NCI-H187 treated with DMSO at 0.1 percent for 48 hours (cell line): ENCODE data around the gene TBC1D22B.

ENCODE experiments used
- DNase-seq: peaks from one replicate; lab custom pipeline; 2025; lab: John Stamatoyannopoulos, UW

TBC1D22B gene

DNA sequence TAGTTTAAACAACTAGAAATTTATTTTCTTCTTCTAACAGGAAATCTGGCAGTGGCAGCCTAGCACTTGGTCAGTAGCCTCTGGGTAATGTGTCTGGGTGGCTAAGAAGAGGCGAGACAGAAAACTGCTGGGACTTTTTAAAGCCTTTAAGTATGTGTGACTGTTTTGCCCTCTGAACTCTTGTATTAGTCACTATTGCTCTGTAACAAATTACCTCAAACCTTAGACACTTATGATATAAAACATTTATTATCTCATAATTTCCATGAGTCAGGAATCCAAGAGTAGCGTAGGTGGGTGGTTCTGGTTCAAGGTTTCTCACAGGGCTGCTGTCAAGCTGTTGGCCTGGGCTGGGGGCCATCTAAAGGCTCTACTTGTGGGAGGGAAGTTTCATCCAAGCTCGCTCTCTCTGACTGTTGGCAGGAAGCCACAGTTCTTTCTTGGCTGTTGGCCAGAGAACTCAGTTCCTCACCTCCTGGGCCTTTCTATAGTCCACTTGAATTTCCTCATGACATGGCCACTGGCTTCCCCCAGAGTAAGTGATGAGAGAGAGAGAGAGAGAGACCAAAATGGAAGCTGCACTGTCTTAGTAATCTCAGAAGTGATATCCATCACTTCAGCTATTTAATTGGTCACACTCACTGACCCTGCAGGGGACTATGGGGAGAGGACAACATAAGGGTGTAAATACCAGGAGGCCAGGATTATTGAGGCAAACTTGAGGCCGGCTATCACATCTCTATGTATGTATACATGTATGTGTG is 17.4 kb upstream of the TBC1D22B start:
- DNase-seq: no peak

DNA sequence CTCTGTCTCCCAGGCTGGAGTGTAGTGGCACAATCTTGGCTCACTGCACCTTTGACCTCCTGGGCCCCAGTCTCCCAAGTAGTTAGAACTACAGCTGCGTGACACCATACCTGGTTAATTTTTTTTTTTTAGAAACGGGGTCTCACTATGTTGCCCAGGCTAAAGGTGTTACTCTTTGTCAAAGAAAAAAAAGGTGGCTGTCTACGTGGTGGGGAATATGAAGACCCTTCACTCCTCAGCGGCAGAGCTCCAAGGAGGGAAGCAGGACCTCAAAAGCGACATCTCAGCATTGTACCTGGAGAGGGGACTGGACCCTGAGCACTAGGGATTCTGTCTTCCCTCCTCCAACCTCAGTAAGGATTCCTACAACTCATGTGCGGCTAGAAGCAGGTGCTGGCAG is 16.4 kb upstream of the TBC1D22B start:
- DNase-seq: no peak

DNA sequence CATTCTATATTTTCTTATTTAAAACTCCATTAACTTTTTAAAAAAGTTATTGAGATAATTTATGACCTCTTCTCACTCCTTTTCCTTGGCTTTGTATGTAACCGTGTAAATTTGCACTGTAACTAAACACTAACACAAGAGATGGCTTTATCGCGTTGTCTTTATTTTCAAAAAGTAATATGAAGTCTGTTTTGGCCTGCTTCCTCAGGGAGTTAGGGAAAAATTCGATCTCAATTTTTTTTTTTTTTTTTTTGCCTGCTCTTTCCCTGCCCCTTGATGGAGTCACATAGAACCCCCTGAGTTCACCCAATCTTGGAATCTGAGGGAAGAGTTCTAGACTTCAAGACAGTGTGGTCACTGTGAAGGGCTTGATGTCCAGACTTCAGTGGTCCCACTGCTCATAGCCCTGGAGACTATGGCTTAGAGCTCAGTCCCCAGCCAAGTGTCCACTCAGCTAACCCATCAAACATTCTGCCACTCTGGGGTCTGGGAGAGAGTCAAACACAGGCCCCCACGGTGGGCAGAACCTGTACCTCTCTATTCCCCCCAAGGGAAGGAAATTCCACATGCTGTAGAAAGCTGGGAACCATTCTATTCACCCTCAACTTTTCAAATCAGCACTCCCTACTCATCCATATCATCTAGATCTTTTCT is 15.7 kb upstream of the TBC1D22B start:
- no peak for DNase-seq

DNA sequence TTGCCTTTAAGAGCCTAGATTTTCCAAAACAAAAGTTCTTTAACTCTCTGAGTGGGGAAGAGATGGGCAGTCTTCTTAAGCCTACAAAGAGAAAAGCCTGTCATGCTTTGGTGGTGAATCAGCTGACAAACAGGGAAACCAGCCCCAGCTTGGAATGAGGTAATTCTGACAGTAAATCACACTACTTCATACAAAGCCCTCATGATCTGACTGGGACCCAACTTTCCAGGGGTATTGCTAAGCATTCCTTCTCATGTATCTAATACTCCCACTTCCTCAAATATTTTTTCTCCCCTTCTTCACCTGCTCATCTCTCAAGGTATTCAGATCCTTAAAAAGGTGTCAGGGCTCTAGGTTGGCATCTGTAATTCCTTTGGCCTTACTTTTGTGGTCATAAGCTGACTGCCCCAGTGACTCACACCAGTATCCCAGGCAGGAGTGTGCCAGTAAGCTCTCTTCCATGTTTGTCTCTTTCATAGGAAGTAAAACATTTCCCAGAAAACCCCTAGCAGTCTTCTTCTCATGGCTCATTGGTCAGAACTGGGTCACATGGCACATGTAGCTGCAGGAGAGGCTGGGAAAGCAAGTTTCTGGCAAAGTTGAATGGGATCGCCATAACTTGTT is 15.0 kb upstream of the TBC1D22B start:
- DNase-seq: no peak

DNA sequence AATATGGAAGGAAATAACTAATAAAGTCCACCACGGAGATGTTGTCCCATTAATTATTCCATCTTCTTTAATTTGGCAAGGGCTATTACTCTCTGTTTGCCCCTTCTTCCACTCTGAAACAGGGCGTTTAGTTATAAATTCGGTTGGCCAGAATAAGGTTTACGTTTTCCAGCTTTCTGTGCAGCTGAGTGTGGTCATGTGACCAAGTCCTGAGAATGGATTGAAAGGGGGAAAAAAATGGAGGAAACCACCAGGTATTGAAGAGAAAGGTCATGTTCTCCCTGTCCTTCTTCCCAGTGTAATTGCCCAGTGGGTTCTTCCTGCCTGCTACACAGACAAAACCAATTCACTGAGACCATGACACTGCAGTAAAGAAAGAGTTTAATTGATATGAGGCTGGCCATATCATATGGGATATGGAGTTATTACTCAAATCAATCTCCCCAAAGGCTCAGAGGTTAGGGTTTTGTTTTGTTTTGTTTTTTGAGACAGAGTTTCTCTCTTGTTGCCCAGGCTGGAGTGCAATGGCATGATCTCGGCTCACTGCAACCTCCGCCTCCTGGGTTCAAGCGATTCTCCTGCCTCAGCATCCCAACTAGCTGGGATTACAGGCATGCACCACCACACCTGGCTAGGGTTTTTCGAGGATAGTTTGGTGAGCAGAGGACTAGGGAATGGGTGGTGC is 14.3 kb upstream of the TBC1D22B start:
- no peak for DNase-seq

DNA sequence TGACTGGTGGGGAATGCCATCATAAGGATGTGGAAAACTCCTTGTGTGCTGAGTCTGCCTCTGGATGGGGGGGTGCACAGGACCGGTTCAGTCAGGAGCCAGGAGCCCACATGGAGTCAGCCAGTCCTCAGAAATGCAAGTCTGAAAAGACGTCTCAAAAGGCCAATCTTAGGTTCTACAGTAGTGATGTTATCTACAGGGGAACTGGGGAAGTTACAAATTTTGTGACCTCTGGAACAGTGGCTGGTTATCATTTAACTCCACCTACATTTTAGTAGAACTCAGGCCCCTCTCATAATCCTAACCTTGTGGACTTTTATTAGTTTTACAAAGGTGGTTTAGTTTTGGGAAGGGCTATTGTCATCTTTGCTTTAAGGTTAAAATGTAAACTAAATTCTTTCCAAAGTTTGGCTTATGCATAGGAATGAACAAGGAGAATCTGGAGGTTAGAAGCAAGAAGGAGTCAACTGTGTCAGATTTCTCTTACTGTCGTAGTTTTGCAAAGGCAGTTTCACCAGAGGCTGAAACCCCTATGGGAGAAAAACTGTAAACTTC is 13.7 kb upstream of the TBC1D22B start:
- no peak for DNase-seq

DNA sequence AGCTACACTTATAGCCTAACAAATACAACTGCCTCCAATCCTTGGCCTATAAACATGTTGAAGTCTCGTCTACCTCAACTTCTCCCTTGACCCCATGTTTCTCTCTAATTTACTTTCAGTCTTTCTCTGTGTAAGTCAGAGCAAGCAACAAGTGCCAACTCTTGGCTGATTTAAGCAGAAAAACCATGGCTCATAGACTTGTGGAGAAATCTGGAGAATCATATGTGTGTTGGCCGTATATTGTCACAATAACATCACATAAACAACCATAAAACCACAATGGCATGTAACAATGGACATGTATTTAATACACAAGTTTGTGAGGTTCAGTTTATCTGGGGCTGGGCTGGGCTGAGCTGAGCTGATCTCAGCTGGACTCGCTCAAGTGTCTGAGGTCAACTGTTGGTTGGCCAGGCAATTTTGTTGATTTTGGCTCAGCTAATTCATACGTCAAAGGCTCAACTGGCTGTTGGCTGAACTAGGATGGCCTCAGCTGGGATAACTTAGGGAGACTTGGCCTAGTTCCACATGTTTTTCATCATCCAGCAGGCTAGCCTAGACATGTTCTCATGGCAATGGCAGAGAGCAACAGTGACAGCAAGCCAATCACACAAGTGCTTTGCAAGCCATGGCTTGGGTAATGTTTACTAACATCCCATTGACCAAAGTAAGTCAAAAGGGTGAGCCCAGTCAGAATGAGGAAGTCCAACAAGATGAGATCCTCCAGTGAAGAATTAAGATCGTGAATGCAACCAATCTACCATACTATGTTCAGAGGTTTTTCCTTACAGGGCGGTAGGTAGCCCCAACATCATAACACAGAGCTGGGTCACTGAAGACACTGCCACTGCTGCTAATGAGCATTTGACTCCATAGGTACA is 12.9 kb upstream of the TBC1D22B start:
- peak; percentile 12 for DNase-seq

DNA sequence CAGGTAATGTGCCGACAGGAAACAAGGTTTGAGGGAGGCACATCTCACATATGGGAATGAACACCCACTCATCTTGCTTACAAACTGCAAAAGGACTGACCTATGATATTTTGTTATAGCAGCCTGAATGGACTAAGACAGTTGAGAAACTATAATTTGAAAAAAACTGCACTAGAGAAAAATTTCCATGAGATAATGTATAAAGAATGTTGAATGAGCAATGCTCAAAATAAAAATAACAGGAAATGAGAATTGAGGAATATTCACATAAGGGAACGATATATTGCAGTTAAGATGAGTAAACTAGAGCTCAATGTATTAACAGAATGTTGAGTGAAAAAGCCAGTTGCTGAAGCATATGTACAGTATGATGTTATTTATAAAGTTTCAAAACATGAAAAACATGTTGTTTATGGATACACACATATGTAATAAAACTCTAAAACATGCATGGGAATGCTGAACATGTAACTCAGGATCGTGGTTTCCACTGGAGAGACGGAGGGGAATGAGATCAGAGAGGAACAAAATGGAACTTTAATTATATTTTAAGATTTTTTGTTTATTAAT is 6.3 kb upstream of the TBC1D22B start:
- no peak for DNase-seq

DNA sequence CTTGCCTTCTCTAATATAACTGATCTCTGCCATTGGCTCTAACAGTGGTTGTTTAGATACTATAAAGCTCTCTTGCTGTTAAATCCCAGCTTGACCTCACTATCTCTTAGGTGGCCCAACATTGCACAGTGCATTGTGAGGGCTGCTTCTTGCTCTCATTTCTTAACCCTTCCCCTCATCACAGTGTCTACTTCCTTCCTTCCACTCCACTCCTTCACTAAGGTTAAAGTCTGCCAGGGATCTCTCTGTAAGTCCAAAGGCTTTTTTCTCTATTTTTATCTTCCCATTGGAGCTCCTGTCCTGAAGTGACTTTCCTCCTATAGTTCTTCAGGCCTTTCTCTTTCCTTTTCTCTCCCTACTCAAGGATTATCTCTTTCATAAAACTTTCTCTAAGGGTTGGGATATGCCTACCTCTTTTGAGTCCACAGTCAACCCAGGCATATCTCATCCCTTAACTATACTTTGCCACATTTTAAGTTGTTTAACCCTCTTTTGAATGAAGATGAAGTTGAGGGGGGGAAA is 4.0 kb upstream of the TBC1D22B start:
- no peak for DNase-seq

DNA sequence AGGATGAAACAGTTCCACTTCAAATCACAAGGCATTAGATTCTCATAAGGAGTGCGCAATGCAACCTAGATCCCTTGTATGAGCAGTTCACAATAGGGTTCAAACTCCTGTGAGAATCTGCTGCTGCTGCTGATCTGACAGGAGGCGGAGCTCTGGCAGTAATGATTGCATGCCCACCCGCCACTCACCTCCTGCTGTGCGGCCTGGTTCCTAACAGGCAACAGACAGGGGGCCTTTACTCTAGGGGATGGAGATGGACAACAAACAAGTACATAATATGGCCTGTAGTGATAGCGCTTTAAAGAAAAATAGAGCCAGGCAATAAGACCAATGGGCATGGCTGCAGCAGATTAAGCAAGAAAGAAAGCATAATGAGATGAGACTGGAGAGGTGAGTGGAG is 2.7 kb upstream of the TBC1D22B start:
- no peak for DNase-seq

DNA sequence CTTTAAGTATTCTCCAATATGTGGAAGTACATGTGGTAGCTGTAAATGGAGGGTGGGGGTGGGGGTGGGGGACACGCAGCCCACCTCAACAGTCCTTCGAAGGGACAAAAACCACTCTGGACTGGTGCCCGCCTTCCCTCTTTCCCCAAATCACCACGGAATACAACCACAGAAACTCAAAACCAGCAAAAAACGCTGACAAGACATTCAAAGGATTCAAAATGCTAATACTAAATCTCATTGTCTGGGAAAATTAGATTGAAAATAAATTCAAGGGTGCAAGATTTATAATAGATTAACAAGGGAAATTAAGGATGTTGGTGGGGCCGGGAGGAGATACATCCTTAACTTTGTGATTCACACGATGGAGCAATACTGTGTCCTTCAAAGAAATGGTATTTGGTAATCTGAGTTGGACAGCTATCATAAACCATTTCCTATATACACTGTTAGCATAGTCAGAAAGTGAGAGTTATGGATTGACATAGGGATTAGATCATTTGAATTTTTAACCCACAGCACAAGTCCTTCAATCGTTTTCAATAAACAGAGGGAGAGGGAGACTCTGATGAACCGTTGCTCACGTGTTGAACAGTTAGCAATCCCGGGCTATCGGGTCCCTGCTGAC is 766 bp upstream of the TBC1D22B start:
- no peak for DNase-seq

DNA sequence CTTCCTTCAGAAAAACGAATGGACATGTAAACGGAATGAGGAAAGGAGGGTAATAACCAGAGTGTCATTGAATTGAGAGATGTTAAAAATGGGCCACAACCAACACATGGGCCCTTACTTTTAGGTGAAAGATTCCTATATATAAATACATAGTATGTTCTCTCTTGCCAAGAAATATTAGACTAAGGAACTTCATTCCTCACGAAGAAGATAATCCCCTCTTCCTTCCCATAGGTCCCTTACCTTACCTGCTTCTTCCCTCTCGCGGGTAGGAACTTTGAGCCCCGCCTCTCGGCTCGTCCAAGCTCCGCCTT is 295 bp upstream of the TBC1D22B start:
- no peak for DNase-seq

DNA sequence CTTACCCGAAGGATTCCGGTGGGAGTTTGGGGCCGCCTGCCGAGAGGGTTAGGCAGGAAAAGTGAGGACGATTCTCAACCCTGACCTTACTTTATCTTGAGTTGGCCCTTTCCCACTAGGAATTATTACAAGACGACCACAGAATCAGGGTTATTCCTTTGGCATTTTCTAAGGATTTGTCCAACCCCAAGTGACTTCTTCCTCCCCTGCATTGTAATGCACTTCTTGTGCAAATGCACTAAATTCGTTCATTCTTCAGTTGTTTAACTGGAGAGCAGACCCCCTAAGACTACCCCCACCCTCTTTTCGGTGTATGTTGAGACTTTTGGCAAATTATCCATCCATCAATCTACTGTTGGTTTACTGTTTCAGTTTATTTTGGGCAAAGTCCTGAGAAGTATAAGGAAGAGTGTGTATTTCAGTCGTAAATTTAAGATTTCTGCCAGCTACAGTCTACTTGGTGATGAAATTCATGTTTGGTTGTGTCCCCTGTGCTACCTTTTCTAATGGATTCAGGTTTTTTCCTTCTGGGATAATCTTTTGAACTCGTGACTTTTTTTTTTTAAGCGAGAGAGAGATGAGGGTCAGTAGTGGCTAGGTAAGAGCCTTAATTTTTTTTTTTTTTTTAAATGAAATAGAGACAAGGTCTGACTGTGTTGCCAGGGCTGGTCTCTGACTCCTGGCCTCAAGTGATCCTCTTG is 983 bp downstream of the TBC1D22B start:
- DNase-seq: no peak

DNA sequence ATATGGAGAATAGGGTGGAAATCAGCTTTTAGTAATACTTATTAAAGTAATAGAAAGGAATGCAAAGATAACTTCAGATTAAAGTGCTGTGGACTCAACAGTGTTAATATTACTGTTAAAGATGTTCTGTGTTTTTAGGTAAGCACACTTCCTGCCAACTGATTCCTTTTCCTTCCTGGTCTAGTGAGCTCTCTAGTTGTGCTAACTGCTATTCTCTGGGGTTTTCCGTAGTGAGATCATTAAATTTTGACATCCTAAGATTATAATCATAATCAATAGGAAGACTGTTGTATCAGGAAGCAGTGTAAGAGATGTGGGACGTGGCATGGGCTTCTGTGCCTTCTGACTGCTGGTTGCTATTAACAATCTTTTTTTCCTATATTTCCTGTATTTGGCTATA is 1.6 kb downstream of the TBC1D22B start:
- DNase-seq: no peak

DNA sequence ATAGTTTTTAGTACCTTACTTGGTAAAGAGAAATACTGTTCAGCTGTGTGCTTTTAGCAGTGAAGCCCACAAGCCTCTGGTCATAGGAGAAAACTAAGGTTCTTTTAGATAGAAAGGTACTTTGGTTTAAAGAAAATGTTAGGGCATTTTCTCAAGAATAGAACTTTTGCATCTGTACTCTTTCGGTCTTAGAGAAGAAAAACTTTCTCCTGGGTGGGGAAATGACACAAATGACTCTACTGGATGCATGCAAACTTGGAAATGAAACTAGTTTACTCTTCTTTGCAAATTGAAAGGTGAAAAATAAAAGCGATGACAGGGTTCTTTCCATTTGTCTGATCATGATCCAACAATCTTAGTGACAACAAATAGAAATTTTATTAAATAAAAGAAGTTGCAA is 2.5 kb downstream of the TBC1D22B start:
- no peak for DNase-seq

DNA sequence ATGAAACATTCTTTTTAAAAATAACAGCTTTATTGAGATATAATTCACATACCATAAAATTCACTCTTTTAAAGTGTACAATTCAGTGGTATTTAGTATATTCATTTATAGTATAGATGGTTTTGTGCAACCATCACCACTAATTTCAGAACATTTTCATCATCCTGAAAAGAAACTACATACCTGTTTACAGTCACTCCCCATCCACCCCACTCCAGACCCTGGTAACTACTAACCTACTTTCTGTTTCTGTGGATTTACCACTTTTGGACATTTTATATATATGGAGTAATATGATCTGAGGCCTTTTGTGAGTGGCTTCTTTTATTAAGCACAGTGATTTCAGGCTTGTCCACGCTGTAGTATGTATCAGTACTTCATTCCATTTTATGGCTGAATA is 2.9 kb downstream of the TBC1D22B start:
- no peak for DNase-seq

DNA sequence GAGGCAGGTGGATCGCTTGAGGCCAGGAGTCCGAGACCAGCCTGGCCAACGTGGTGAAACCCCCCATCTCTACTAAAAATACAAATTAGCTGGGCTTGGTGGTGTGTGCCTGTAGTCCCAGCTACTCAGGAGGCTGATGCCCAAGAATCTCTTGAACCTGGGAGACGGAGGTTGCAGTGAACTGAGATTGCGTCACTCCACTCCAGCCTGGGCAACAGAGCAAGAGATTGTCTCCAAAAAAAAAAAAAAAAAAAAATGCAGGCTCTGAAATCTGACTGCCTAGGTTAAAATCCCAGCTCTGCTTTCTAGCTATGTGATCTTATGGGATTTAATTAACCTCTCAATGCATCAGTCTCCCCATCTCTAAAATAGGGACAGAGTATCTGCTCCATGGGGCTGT is 3.6 kb downstream of the TBC1D22B start:
- no peak for DNase-seq

DNA sequence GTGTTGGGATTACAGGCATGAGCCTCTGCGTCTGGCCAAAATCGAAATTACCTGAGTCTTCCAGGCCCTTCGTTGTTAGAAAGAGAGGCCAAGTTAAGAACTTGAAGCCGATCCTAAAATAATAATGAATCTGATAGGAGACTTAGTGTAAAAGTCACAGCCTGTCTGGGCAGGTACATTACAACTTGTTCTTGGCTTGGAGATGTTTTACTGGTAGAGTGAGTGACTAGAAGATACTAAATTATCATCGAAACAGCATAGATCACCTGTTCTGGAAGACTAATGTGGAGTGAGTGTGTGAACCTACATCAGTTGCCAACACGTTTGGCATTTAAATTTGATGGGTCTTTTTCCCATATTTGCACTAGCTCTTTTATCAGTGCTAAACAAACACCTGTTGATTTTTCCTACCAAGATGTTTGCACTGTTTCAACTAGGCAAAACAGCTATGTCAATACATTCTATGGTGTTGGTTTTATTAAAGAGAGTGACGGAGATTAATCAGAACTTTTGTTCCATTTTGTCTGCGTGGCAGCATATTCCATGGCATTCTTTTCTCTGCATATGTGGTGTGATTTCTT is 5.0 kb downstream of the TBC1D22B start:
- no peak for DNase-seq

DNA sequence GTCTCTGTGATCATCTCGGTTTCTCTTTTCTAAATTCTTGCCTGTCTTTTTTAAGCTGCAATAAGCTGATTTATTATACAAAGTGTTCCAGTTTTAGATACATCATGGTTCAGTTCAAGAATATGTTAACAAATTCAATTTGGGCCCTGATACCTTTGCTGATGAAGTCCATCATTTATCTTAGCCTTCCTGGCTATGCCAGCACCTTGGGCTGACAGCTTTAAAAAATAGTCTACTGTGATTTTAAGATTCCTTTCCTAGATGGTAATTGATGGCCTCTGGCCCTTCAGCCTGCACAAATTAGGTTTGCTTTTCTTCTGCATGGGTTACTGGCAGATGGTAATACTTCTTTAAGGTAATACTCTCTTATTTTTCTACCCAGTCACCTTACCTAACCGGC is 7.4 kb downstream of the TBC1D22B start:
- DNase-seq: no peak

DNA sequence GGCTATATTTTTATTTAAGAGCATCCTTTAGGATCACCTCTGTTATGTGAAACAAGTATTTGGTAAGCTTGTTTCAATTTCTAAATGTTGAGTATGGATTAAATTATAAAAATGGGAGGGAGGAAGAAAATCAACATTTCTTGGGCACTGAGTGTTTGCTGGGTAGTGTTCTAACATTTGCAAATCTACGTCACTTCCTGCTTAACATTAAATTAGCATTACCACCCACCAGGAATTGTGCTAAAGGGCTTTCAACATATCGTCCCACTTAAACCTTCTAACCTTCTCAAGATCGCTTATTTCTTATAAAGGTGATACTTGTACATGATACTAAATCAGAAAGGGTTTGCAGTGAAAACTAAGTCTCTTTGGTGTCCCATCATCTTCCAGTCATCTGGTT is 8.3 kb downstream of the TBC1D22B start:
- DNase-seq: no peak
